ENCODE data around the gene OR2V2. TPM values are rescaled to one million over a fixed set of nuclear protein-coding genes. Genes with fewer than 3 reads are reported as not detected.
A peak's percentile ranks its signal among the peaks of the same experiment; 100 is the strongest.

OR2V2 gene
- polyA plus RNA-seq, 1 of the 3 experiments (the other 2 are of a cell fraction): not detected

DNA sequence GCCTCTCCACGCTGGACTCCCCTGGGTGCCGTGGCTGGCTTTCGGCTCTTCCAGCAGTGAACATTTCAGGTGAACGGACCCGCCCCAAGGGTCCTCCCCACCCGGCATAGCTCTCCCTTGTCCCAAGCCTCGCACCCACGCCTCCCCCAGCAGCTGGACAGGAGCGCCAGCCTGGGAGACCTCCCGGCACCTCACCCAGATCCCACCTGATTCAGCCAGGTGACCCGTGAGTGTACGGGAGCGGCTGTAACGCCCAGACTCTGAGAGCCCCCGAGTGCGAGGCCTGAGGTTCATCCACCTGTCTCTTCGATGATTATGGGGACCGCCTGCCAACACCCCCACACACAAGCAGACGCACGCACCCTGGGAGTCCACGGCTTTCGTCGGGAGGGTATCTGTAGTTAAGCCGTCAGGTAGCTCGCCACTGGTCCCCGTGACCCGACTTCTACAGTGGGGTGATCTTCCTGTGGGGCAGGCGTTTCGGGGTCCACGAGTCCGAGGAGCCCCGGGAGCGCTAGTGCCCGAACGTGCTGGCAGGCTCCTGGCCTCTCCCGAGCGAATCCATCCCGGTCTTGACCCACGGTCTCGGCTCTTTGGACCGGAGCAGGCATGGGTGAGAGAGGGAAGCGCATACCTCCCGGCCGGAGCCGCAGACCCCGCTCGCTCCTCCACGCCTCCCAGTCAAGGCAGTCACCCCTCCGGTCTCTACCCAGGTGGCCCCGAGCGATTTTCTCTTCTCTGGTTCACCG, 42.8 kb downstream of the OR2V2 start:
- H3F3A ChIP-seq (replicated peaks; ENCODE audit: insufficient read depth): peaks cover 21% of the 10 kb centered on the region
- H3K4me3 ChIP-seq (ENCODE audit: low read depth in 2 of 2, low read length in 1 of 2): peak overlapping the region; percentile 91 to 98
- peak overlapping the region; percentile 74; the same call in 1 of the 2 replicates for H3K9ac ChIP-seq
- POLR2A ChIA-PET: interaction anchor here (1.1 to 2.6 kb wide), 3 partner anchors 17 to 55 kb away, joined by 3 to 11 read pairs (median 6); no protein-coding TSS in a partner anchor
- TF ChIP-seq, protein P1, sequence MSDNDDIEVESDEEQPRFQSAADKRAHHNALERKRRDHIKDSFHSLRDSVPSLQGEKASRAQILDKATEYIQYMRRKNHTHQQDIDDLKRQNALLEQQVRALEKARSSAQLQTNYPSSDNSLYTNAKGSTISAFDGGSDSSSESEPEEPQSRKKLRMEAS (IDR thresholded peaks at IDR 0.05; ENCODE audit: low read depth): no peak
- TF ChIP-seq, protein P2, sequence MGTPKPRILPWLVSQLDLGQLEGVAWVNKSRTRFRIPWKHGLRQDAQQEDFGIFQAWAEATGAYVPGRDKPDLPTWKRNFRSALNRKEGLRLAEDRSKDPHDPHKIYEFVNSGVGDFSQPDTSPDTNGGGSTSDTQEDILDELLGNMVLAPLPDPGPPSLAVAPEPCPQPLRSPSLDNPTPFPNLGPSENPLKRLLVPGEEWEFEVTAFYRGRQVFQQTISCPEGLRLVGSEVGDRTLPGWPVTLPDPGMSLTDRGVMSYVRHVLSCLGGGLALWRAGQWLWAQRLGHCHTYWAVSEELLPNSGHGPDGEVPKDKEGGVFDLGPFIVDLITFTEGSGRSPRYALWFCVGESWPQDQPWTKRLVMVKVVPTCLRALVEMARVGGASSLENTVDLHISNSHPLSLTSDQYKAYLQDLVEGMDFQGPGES (IDR thresholded peaks at IDR 0.05; ENCODE audit: low read depth, low read length): no peak
- TF ChIP-seq, protein P3, sequence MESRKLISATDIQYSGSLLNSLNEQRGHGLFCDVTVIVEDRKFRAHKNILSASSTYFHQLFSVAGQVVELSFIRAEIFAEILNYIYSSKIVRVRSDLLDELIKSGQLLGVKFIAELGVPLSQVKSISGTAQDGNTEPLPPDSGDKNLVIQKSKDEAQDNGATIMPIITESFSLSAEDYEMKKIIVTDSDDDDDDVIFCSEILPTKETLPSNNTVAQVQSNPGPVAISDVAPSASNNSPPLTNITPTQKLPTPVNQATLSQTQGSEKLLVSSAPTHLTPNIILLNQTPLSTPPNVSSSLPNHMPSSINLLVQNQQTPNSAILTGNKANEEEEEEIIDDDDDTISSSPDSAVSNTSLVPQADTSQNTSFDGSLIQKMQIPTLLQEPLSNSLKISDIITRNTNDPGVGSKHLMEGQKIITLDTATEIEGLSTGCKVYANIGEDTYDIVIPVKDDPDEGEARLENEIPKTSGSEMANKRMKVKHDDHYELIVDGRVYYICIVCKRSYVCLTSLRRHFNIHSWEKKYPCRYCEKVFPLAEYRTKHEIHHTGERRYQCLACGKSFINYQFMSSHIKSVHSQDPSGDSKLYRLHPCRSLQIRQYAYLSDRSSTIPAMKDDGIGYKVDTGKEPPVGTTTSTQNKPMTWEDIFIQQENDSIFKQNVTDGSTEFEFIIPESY (IDR thresholded peaks at IDR 0.05; ENCODE audit: borderline replicate concordance, low read depth): no peak
- TF ChIP-seq RAD21 (IDR thresholded peaks at IDR 0.05; ENCODE audit: low read length) (no peak), EP300 (IDR thresholded peaks at IDR 0.05; ENCODE audit: borderline replicate concordance in 1 of 2, low read depth in 1 of 2, low read length in 1 of 2) (no peak), JUND (IDR thresholded peaks at IDR 0.05) (no peak), TEAD4 (IDR thresholded peaks at IDR 0.05; ENCODE audit: borderline replicate concordance, insufficient read depth) (no peak), RFX5 (IDR thresholded peaks at IDR 0.05; ENCODE audit: low read length) (no peak), SIN3A (IDR thresholded peaks at IDR 0.05; ENCODE audit: borderline replicate concordance, low read depth, low read length) (no peak), EZH2phosphoT487 (IDR thresholded peaks at IDR 0.05; ENCODE audit: borderline replicate concordance, low read depth) (no peak)
- TF ChIP-seq, protein P4, sequence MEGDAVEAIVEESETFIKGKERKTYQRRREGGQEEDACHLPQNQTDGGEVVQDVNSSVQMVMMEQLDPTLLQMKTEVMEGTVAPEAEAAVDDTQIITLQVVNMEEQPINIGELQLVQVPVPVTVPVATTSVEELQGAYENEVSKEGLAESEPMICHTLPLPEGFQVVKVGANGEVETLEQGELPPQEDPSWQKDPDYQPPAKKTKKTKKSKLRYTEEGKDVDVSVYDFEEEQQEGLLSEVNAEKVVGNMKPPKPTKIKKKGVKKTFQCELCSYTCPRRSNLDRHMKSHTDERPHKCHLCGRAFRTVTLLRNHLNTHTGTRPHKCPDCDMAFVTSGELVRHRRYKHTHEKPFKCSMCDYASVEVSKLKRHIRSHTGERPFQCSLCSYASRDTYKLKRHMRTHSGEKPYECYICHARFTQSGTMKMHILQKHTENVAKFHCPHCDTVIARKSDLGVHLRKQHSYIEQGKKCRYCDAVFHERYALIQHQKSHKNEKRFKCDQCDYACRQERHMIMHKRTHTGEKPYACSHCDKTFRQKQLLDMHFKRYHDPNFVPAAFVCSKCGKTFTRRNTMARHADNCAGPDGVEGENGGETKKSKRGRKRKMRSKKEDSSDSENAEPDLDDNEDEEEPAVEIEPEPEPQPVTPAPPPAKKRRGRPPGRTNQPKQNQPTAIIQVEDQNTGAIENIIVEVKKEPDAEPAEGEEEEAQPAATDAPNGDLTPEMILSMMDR (IDR thresholded peaks at IDR 0.05): no peak
- H3K9me3 ChIP-seq: no peaks in the 10 kb centered on the region
- H3K36me3 ChIP-seq (replicated peaks in 1 of 2; ENCODE audit: control insufficient read depth in 1 of 2, insufficient read depth in 2 of 2, low read length in 1 of 2): no peaks in the 10 kb centered on the region
- peaks cover 0 to 18% of the 10 kb centered on the region in 2 experiments; a peak in 1 of 4 replicates for H3K4me1 ChIP-seq (ENCODE audit: control insufficient read depth in 1 of 2, insufficient read depth in 2 of 2, low read depth in 1 of 2, low read length in 1 of 2)
- peaks cover 6% of the 10 kb centered on the region; the same call in 1 of the 2 replicates for H3K79me2 ChIP-seq (ENCODE audit: insufficient read depth)
- peak overlapping the region in 1 of 2 experiments; percentile 77; a peak in 1 of 4 replicates for H3K27ac ChIP-seq (ENCODE audit: low read depth in 2 of 2, low read length in 1 of 2)
- H3K9me2 ChIP-seq: no peaks in the 10 kb centered on the region
- H3K4me2 ChIP-seq: peak overlapping the region; percentile 94
- CTCF ChIA-PET: interaction anchor here (0.6 to 7.4 kb wide), 7 partner anchors 9 to 71 kb away, joined by 4 to 72 read pairs (median 5); partner anchors contain the start of genes TRIM41, TRIM52 and TRIM7
- no peaks in the 10 kb centered on the region for H3K27me3 ChIP-seq (ENCODE audit: insufficient read depth)
- H2AFZ ChIP-seq (ENCODE audit: low read depth): peak overlapping the region; percentile 94
- WGBS (ENCODE audit: low lambda C conversion rate): under 1% methylated on average over 15 of the region's 52 CpGs
- no peaks in the 10 kb centered on the region for H4K20me1 ChIP-seq (ENCODE audit: insufficient read depth)
- DNase-seq: no peak

Measured in SK-N-SH (cell line).